ENCODE results near the gene GBE1.

- TF ChIP-seq CTCF (conservative IDR thresholded peaks at IDR 0.05 in 1 of 2, IDR thresholded peaks at IDR 0.05 in 1 of 2; ENCODE audit: low read depth in 1 of 2, low read length in 2 of 2) (no peak), EZH2 (IDR thresholded peaks at IDR 0.05; ENCODE audit: low read length, missing control alignments) (no peak)
These were observed 158.7 kb downstream of the GBE1 start for GRCh38 chr3:81602781-81603180.
